Kidney (tissue), 14 donors: Measurements from ENCODE around the gene KIAA1671. TPM values are rescaled to one million over a fixed set of nuclear protein-coding genes. Genes with fewer than 3 reads are reported as not detected.

ENCODE experiments used
- DNase-seq, 5 donors: peaks; one replicate each; pipeline ENCODE4 v3.0.0-alpha.2; 2013 to 2020
- FAIRE-seq: peaks from 2 replicates; lab custom pipeline; 2012; peaks lifted over from hg19 to GRCh38; lab: Jason Lieb, UNC
- H3K27ac ChIP-seq, 2 donors: one replicate each; pipeline ENCODE4 v1.7.0; 2013; ENCODE audit warnings: low read depth in 2 of 2, low read length in 2 of 2, inconsistent platforms in 1 of 2
- H3K27me3 ChIP-seq: one replicate; pipeline ENCODE4 v1.7.1; 2013; ENCODE audit warnings: low read length, inconsistent platforms; ENCODE audit not compliant: control insufficient read depth, insufficient read depth
- H3K36me3 ChIP-seq, 3 donors: one replicate each; pipeline versions ENCODE4 v1.7.0 to v1.7.1; 2013; ENCODE audit warnings: low read length in 3 of 3, control low read depth in 1 of 3, inconsistent platforms in 1 of 3; ENCODE audit not compliant: insufficient read depth in 3 of 3, control insufficient read depth in 2 of 3
- H3K4me1 ChIP-seq, 3 donors: one replicate each; pipeline versions ENCODE4 v1.7.0 to v1.7.1; 2013; ENCODE audit warnings: low read length in 3 of 3, inconsistent platforms in 1 of 3, low read depth in 1 of 3; ENCODE audit not compliant: control insufficient read depth in 2 of 3, insufficient read depth in 2 of 3
- H3K4me3 ChIP-seq, 3 donors: one replicate each; pipeline versions ENCODE4 v1.7.0 to v1.8.1; 2013; ENCODE audit warnings: low read length in 3 of 3, control low read depth in 1 of 3, inconsistent platforms in 1 of 3
- H3K9ac ChIP-seq, 3 donors: one replicate each; pipeline versions ENCODE4 v1.7.0 to v1.7.1; 2013; ENCODE audit warnings: low read length in 3 of 3, control low read depth in 1 of 3, inconsistent platforms in 1 of 3
- H3K9me3 ChIP-seq, 3 donors: one replicate each; pipeline versions ENCODE4 v1.7.0 to v1.7.1; 2013; ENCODE audit warnings: low read length in 3 of 3, control low read depth in 1 of 3, inconsistent platforms in 1 of 3; ENCODE audit not compliant: control insufficient read depth in 2 of 3, insufficient read depth in 1 of 3
- CTCF ChIP-seq: IDR thresholded peaks from 3 replicates; pipeline ENCODE4 v1.5.1; 2012; ENCODE audit warnings: mild to moderate bottlenecking, moderate library complexity, borderline replicate concordance; ENCODE audit not compliant: insufficient read depth; ENCODE audit errors: extremely low read depth
- intact Hi-C: fragments of 100-400 bp; cut with DNase I; formaldehyde crosslinking; loops from one replicate; pipeline ENCODE4 v1.11.1; 2022
- polyA plus RNA-seq: library from polyadenylated mRNA; stranded (reverse); fragments of 350-450 nt; fragmentation: Illumina TruSeq; extraction: RNeasy Lipid Tissue Mini Kit (QIAGEN cat#74804); gene quantifications from one replicate; pipeline ENCODE4 v1.2.3, GENCODE V29; 2014; ENCODE audit warnings: low read depth, low replicate concordance; ENCODE audit not compliant: insufficient read depth
- total RNA-seq: library from RNA; stranded (reverse); fragmentation: NEBNext Ultra II Directional; extraction: Animal tissue kit (Norgen Biotek cat#: 25700); gene quantifications from one replicate; pipeline ENCODE4 v1.2.1, GENCODE V29; 2021
- donor health status: control.
- donor health status: control.
- donor health status: control.
- donor health status: control.
- donor health status: control.
- donor health status: DM: yes; HTN: yes; CAD: no.
- donor health status: Normal renal cell carcinoma (clear cell type).

KIAA1671 gene
- total and polyA plus RNA-seq, 2 donors from 2014 or later: 7.3 to 65.2 TPM

- Histone ChIP-seq H3K9ac (no peak overlapping the region), H3K27ac (no peak overlapping the region)
These were observed 8.8 kb downstream of the KIAA1671 start for GRCh38 chr22:24961217-24961844.

GRCh38 chr22:24962094-24962493 lies 9.6 kb downstream of the KIAA1671 start:
- DNase-seq (no peak), FAIRE-seq (no peak)
- intact Hi-C loops: no loop called here
- Histone ChIP-seq H3K27me3 (no peaks in the 10 kb centered on the region), H3K36me3 (no peaks in the 10 kb centered on the region), H3K4me1 (peaks cover 0 to 12% (median 10%) of the 10 kb centered on the region in 3 donors), H3K9me3 (no peaks in the 10 kb centered on the region), H3K9ac (no peak overlapping the region), H3K4me3 (no peak overlapping the region), H3K27ac (no peak overlapping the region)
- no peak for TF ChIP-seq CTCF

More at GRCh38 chr22:24961217-24961844, 8.8 kb downstream of the KIAA1671 start:
- FAIRE-seq (no peak), DNase-seq (no peak)
- TF ChIP-seq CTCF: no peak
- intact Hi-C loops: no loop called here
- no peaks in the 10 kb centered on the region for H3K9me3 ChIP-seq
- peaks cover 0 to 10% (median 7%) of the 10 kb centered on the region in 3 donors for H3K4me1 ChIP-seq
- no peaks in the 10 kb centered on the region for H3K36me3 ChIP-seq
- H3K4me3 ChIP-seq: no peak overlapping the region
- H3K27me3 ChIP-seq: no peaks in the 10 kb centered on the region

- no peak for TF ChIP-seq CTCF
- intact Hi-C loops: no loop called here
- Histone ChIP-seq H3K27me3 (no peaks in the 10 kb centered on the region), H3K36me3 (no peaks in the 10 kb centered on the region), H3K4me1 (peaks cover 0 to 16% (median 10%) of the 10 kb centered on the region in 3 donors), H3K9ac (no peak overlapping the region), H3K27ac (no peak overlapping the region), H3K4me3 (no peak overlapping the region), H3K9me3 (no peaks in the 10 kb centered on the region)
- no peak for DNase-seq
- FAIRE-seq: no peak
These were observed 10.3 kb downstream of the KIAA1671 start for GRCh38 chr22:24962835-24963234.
